ENCODE results near the gene ANXA5. TPM values are rescaled to one million over a fixed set of nuclear protein-coding genes. Genes with fewer than 3 reads are reported as not detected.

ANXA5 gene
- total and polyA plus RNA-seq, 4 donors = 335 to 471 (median 394) TPM

Other genes starting within 250 kb of the ANXA5 start
- not detected for gene SMIM43, start 68.2 kb upstream of the ANXA5 start, total RNA-seq
- not detected for gene SMIM43, start 68.2 kb upstream of the ANXA5 start, polyA plus RNA-seq
- 10 to 100 TPM; 16.0 to 17.7 TPM for gene EXOSC9, start 104.3 kb upstream of the ANXA5 start, total RNA-seq
- gene EXOSC9, start 104.3 kb upstream of the ANXA5 start, polyA plus RNA-seq = 10 to 100 TPM in 1 of 2 donors, 1 to 10 TPM in 1; 9.1 to 17.7 TPM
- 1 to 10 TPM in 1 of 2 donors, under 1 TPM in 1; 0.88 to 2.6 TPM for gene CCNA2, start 126.9 kb upstream of the ANXA5 start, total RNA-seq
- gene CCNA2, start 126.9 kb upstream of the ANXA5 start, polyA plus RNA-seq = 1 to 10 TPM in 1 of 2 donors, under 1 TPM in 1; 0.56 to 2.3 TPM
- gene BBS7, start 173.5 kb upstream of the ANXA5 start, total RNA-seq = 10 to 100 TPM; 16.6 to 17.5 TPM
- 10 to 100 TPM in 1 of 2 donors, 1 to 10 TPM in 1; 7.0 to 10.4 TPM for gene BBS7, start 173.5 kb upstream of the ANXA5 start, polyA plus RNA-seq

All from aorta (tissue), 4 donors.